ENCODE results near the gene TSHZ3.

TSHZ3 gene

GRCh38 chr19:31261603-31262212 is 87.5 kb downstream of the TSHZ3 start:
- DNase-seq = no peak

- no peak for DNase-seq
Measured at GRCh38 chr19:31261019-31261602, 88.1 kb downstream of the TSHZ3 start.

- no peak for DNase-seq
Measured at GRCh38 chr19:31260171-31260933, 88.9 kb downstream of the TSHZ3 start.

GRCh38 chr19:31258211-31259052 is 90.8 kb downstream of the TSHZ3 start:
- DNase-seq = no peak

GRCh38 chr19:31257426-31258130 is 91.7 kb downstream of the TSHZ3 start:
- DNase-seq = no peak

GRCh38 chr19:31257025-31257424 is 92.2 kb downstream of the TSHZ3 start:
- DNase-seq = no peak

- no peak for DNase-seq
Measured at GRCh38 chr19:31256593-31256960, 92.7 kb downstream of the TSHZ3 start.

GRCh38 chr19:31255831-31256592 is 93.2 kb downstream of the TSHZ3 start:
- DNase-seq = no peak

GRCh38 chr19:31255174-31255799 is 93.9 kb downstream of the TSHZ3 start:
- DNase-seq = no peak

- DNase-seq = no peak
Measured at GRCh38 chr19:31254611-31255010, 94.6 kb downstream of the TSHZ3 start.

- no peak for DNase-seq
Measured at GRCh38 chr19:31254180-31254551, 95.1 kb downstream of the TSHZ3 start.

GRCh38 chr19:31253526-31254179 is 95.6 kb downstream of the TSHZ3 start:
- DNase-seq = no peak

GRCh38 chr19:31252441-31252840 is 96.8 kb downstream of the TSHZ3 start:
- DNase-seq = no peak

- no peak for DNase-seq
Measured at GRCh38 chr19:31249217-31249616, 100.0 kb downstream of the TSHZ3 start.

- DNase-seq = no peak
Measured at GRCh38 chr19:31235806-31236205, 113.4 kb downstream of the TSHZ3 start.

- no peak for DNase-seq
Measured at GRCh38 chr19:31233295-31233800, 115.9 kb downstream of the TSHZ3 start.

- DNase-seq = peak; percentile 81
Measured at GRCh38 chr19:31232871-31233270, 116.4 kb downstream of the TSHZ3 start.

- DNase-seq = no peak
Measured at GRCh38 chr19:31232180-31232579, 117.1 kb downstream of the TSHZ3 start.

GRCh38 chr19:31231237-31231636 is 118.0 kb downstream of the TSHZ3 start:
- DNase-seq = no peak

- DNase-seq = no peak
Measured at GRCh38 chr19:31226151-31226935, 122.9 kb downstream of the TSHZ3 start.
